Gastroesophageal sphincter (tissue), 3 donors: ENCODE measurements around the gene LRRC45.

Experiments
- POLR2A ChIP-seq, 2 donors: fragments of 450-650 bp; IDR thresholded peaks; one replicate each; pipeline ENCODE4 v1.6.1; 2017; ENCODE audit warnings: antibody characterized with exemption in 2 of 2, mild to moderate bottlenecking in 2 of 2, moderate library complexity in 1 of 2
- POLR2AphosphoS5 ChIP-seq: sonication (generic); formaldehyde crosslinking; IDR thresholded peaks from one replicate; pipeline ENCODE4 v1.6.1; 2017; ENCODE audit warnings: antibody characterized with exemption
- TF ChIP-seq, protein P1 (sequence below), 4 experiments: fragments of 200-600 bp in 2 of 4; fragments of 450-650 bp in 2 of 4; sonication (generic) in 1 of 4; IDR thresholded peaks; one replicate each; pipeline ENCODE4 v1.5.1; 2017 to 2019; ENCODE audit warnings: antibody characterized with exemption in 4 of 4, mild to moderate bottlenecking in 2 of 4, moderate library complexity in 2 of 4

DNA sequence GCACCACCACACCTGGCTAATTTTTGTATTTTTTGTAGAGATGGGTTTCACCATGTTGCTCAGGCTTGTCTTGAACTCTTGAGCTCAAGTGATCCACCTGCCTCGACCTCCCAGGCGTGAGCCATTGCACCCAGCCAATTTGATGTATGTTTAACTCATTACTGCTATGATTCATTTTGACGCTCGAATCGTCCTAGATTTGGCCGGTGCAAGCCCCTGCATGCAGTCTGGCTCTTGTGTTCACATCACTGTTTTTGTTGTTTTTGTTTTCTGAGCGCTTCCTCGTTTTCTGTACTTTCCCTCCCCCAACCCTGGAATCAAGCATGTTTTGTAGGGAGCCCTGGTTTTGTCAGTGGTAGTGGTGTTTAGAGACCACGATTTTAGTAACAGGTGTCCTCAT lies 50.3 kb downstream of the LRRC45 start:
- TF ChIP-seq, protein P1, sequence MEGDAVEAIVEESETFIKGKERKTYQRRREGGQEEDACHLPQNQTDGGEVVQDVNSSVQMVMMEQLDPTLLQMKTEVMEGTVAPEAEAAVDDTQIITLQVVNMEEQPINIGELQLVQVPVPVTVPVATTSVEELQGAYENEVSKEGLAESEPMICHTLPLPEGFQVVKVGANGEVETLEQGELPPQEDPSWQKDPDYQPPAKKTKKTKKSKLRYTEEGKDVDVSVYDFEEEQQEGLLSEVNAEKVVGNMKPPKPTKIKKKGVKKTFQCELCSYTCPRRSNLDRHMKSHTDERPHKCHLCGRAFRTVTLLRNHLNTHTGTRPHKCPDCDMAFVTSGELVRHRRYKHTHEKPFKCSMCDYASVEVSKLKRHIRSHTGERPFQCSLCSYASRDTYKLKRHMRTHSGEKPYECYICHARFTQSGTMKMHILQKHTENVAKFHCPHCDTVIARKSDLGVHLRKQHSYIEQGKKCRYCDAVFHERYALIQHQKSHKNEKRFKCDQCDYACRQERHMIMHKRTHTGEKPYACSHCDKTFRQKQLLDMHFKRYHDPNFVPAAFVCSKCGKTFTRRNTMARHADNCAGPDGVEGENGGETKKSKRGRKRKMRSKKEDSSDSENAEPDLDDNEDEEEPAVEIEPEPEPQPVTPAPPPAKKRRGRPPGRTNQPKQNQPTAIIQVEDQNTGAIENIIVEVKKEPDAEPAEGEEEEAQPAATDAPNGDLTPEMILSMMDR (IDR thresholded peaks at IDR 0.05) = no peak
- TF ChIP-seq POLR2A (IDR thresholded peaks at IDR 0.05) (no peak), POLR2AphosphoS5 (no peak)
